ENCODE results near the gene DDB1. TPM values are rescaled to one million over a fixed set of nuclear protein-coding genes. Genes with fewer than 3 reads are reported as not detected.

DDB1 gene
- total RNA-seq, 3 donors from 2014 or later = 131 to 150 (median 145) TPM

DNA sequence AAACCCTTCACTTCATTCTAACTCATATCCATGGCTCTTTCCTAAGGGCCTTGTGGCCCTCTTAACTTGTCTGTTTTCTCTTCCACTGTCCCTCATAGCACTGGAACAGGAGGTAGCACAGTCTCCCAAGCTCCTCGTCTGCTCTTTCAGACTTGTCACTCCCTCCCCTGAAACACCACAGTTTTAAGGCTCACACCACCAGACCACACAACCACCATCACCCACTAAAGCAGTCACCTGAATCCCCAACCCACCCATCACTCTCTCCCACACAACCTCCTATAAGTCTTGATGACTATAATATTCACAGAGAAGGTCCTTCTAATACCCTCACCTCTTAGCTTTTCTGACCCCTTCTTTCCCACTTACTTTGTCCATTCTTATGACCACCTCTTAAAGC lies 26.7 kb downstream of the DDB1 start:
- H3K27me3 ChIP-seq = no peaks in the 10 kb centered on the region
- TF ChIP-seq, protein P1, sequence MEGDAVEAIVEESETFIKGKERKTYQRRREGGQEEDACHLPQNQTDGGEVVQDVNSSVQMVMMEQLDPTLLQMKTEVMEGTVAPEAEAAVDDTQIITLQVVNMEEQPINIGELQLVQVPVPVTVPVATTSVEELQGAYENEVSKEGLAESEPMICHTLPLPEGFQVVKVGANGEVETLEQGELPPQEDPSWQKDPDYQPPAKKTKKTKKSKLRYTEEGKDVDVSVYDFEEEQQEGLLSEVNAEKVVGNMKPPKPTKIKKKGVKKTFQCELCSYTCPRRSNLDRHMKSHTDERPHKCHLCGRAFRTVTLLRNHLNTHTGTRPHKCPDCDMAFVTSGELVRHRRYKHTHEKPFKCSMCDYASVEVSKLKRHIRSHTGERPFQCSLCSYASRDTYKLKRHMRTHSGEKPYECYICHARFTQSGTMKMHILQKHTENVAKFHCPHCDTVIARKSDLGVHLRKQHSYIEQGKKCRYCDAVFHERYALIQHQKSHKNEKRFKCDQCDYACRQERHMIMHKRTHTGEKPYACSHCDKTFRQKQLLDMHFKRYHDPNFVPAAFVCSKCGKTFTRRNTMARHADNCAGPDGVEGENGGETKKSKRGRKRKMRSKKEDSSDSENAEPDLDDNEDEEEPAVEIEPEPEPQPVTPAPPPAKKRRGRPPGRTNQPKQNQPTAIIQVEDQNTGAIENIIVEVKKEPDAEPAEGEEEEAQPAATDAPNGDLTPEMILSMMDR (IDR thresholded peaks at IDR 0.05) = no peak
- TF ChIP-seq POLR2AphosphoS5 (IDR thresholded peaks at IDR 0.05) = no peak
- TF ChIP-seq POLR2A (IDR thresholded peaks at IDR 0.05) = no peak
- H3K4me3 ChIP-seq = no peak overlapping the region
- H3K27ac ChIP-seq = no peak overlapping the region
- peaks cover 19% of the 10 kb centered on the region for H3K36me3 ChIP-seq
- intact Hi-C loops (cut with DNase I; ENCODE audit: low total_unique reads) = no loop called here
- DNase-seq (ENCODE audit: low spot score in 2 of 2) = no peak
- H3K9me3 ChIP-seq = no peaks in the 10 kb centered on the region
- no peaks in the 10 kb centered on the region for H3K4me1 ChIP-seq

DNA sequence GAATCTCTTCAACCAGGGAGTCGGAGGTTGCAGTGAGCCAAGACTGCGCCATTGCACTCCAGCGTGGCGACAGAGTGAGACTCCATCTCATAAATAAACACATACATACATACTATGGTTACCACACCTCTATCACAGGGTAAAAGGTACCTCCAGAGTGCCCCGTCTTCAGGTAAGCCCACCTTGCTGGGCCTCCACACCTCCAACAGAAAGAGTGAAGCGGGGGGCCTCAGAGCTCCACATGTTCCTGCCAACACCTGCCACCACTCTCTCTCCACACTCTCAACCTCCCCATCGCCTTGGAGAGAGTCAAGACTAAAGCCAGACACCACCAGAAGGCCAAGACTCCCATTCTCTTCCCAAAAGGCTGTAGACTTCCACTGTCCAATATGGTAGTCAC lies 27.5 kb downstream of the DDB1 start:
- no peak for DNase-seq (ENCODE audit: low spot score in 2 of 2)
- no peaks in the 10 kb centered on the region for H3K4me1 ChIP-seq
- no peaks in the 10 kb centered on the region for H3K27me3 ChIP-seq
- no peaks in the 10 kb centered on the region for H3K9me3 ChIP-seq
- peaks cover 24% of the 10 kb centered on the region for H3K36me3 ChIP-seq
- TF ChIP-seq POLR2A (IDR thresholded peaks at IDR 0.05) (no peak), POLR2AphosphoS5 (IDR thresholded peaks at IDR 0.05) (no peak)
- TF ChIP-seq, protein P1 (IDR thresholded peaks at IDR 0.05) = no peak
- no peak overlapping the region for H3K4me3 ChIP-seq
- intact Hi-C loops (cut with DNase I; ENCODE audit: low total_unique reads) = no loop called here
- no peak overlapping the region for H3K27ac ChIP-seq

DNA sequence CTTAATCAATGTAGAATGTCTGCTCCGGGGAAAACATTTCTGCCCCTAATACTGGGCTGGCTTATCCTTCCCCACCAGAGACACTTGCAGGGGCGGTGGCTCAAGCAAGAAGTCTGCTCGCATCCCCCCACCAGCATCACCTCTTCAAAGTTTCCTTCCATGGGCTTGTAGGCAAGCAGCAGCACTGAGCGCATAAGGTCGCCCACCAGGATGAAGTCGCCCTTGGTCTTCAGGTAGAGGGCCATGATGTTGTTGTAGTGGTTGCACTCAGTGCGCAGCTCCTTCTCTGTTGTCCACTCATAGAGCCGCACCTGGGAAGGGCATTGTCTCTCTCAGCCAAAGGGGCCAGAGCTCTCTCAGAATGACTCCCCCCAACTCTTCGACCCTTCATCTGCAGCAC lies 29.2 kb downstream of the DDB1 start:
- no peaks in the 10 kb centered on the region for H3K4me1 ChIP-seq
- TF ChIP-seq POLR2AphosphoS5 (IDR thresholded peaks at IDR 0.05) = no peak
- no peak for TF ChIP-seq POLR2A (IDR thresholded peaks at IDR 0.05)
- TF ChIP-seq, protein P1 (IDR thresholded peaks at IDR 0.05) = no peak
- intact Hi-C loops (cut with DNase I; ENCODE audit: low total_unique reads) = no loop called here
- peaks cover 23% of the 10 kb centered on the region for H3K36me3 ChIP-seq
- no peak overlapping the region for H3K4me3 ChIP-seq
- no peak for DNase-seq (ENCODE audit: low spot score in 2 of 2)
- H3K27ac ChIP-seq = no peak overlapping the region
- H3K27me3 ChIP-seq = no peaks in the 10 kb centered on the region
- H3K9me3 ChIP-seq = no peaks in the 10 kb centered on the region

DNA sequence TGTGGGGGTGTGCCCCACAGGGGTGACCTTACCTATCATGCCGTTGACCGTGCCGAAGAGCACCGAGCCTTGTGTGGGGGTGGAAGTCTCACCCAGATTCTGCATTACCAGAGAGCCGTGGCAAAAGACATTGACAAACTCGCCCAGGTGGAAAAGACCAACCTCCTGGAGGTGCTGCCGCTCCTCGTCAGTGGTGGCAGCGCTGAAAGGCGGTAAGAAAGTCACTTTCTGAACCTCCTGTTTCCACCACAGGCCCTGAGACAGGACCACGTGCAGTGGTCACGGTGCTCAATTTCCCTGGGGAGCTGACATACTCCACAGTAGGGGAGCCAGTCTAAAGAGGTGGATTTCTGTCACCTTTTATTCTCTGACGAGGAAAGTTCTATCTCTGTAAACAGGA lies 30.4 kb downstream of the DDB1 start:
- Histone ChIP-seq H3K4me3 (no peak overlapping the region), H3K36me3 (peaks cover 13% of the 10 kb centered on the region), H3K27ac (no peak overlapping the region), H3K27me3 (no peaks in the 10 kb centered on the region), H3K9me3 (no peaks in the 10 kb centered on the region), H3K4me1 (peaks cover 0 to under 1% of the 10 kb centered on the region in 2 donors)
- no peak for DNase-seq (ENCODE audit: low spot score in 2 of 2)
- TF ChIP-seq POLR2A (IDR thresholded peaks at IDR 0.05) (no peak), POLR2AphosphoS5 (IDR thresholded peaks at IDR 0.05) (no peak)
- TF ChIP-seq, protein P1 (IDR thresholded peaks at IDR 0.05) = no peak
- intact Hi-C loops (cut with DNase I; ENCODE audit: low total_unique reads) = no loop called here

DNA sequence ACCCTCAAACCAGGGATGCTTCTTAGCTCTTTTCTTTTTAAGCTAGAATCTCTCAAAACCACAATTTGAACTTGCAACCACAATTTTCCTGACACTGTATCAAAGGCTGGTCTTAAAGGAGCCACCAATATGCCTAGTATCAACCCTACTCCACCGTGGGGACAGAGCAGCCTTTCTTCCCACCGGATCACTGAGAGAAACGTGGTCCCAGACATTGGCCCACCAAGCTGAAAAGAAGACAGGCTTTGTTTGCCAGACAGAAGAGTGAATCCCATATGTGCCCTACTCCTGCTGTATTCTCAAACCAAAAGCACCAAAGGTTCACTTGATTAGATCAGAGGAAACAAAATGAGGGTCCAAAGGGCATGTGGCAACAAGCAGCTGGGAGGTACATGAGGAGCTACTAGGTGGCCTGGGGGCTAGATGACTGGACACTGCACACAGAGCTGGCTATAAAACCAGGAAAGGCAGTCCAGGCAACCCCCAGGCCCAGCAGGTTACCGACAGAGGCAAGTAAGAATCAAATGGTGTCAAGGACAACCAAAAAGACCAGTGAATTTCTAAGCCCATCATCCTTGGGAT lies 34.2 kb downstream of the DDB1 start:
- Histone ChIP-seq H3K27me3 (no peaks in the 10 kb centered on the region), H3K9me3 (no peaks in the 10 kb centered on the region), H3K27ac (peak overlapping the region; percentile 23 to 44), H3K36me3 (peaks cover 7% of the 10 kb centered on the region), H3K4me1 (peaks cover 7 to 9% of the 10 kb centered on the region in 2 donors), H3K4me3 (no peak overlapping the region)
- TF ChIP-seq POLR2A (IDR thresholded peaks at IDR 0.05) (no peak), POLR2AphosphoS5 (IDR thresholded peaks at IDR 0.05) (no peak)
- TF ChIP-seq, protein P1 (IDR thresholded peaks at IDR 0.05) = no peak
- no peak for DNase-seq (ENCODE audit: low spot score in 2 of 2)
- intact Hi-C loops (cut with DNase I; ENCODE audit: low total_unique reads) = no loop called here

Data from breast epithelium (tissue), 4 donors.